Ovary (tissue), 3 donors: ENCODE results near the gene DENND1A.

ENCODE experiments used
- CTCF ChIP-seq, 3 donors: fragments of 450-650 bp in 2 of 3; fragments of 200-600 bp in 1 of 3; IDR thresholded peaks; one replicate each; pipeline versions ENCODE4 v1.5.1 to v1.8.0; 2016 to 2022; ENCODE audit warnings: antibody characterized with exemption in 3 of 3, mild to moderate bottlenecking in 1 of 3
- EP300 ChIP-seq: sonication (generic); formaldehyde crosslinking; IDR thresholded peaks from one replicate; pipeline ENCODE4 v1.6.1; 2017; ENCODE audit warnings: antibody characterized with exemption
- POLR2A ChIP-seq: fragments of 450-650 bp; IDR thresholded peaks from one replicate; pipeline ENCODE4 v1.6.1; 2017; ENCODE audit warnings: antibody characterized with exemption, mild to moderate bottlenecking, moderate library complexity
- donor health status: DM: no; HTN: no; CAD: no.

DNA sequence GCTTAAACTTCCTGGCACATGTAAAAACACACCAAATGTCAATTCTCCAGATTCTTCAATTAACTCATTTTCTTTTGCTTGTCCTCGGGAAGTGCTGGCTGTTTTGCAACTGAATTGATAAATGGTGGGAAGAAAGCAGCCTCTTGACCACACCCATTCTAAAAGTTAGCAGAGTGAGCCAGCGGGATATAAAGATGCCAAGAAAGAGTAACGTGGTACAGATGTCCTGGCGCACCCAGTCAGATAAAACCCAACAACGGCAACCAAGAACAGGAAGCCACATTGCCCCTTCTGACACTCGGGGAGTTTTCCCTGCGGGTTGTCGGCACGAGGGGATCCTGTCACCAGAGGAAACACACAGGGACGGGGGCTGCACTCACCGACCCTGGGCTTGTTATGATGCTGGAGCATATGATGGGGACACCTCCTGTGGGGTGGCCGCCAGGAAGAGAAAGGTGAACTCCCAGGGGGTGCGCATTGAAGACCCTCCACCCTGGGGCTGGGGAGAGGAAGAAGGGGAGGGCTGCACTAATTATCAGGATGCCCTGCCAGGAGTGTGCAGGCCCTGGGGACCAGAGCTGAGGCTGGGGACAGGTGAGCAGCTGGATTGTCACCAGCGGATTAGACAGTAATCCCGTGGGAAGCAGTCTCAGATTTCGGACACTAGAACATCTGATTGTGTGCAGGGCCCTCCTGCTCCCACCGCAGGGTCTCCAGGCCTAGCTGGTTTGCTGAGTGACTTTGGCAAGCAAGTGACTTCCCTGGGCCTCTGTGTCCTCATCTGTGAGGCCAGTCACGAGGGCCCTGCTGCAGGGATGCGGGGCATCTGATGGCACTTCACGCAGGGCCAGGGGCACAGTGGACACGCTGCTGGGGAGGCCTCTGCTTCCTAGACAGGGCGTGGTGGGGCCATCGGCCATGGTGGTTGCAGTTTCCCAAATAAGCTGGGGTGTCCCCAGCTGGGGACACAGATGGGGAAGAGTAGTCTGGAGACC is 514.7 kb downstream of the DENND1A start:
- TF ChIP-seq POLR2A: no peak
- TF ChIP-seq CTCF (IDR thresholded peaks at IDR 0.05): no peak
- no peak for TF ChIP-seq EP300
